NCI-H2227 treated with DMSO at 0.1 percent for 48 hours (cell line): ENCODE measurements around the gene STARD8.

Experiments
- DNase-seq: peaks from one replicate; lab custom pipeline; 2025; lab: John Stamatoyannopoulos, UW

The STARD8 gene

DNA sequence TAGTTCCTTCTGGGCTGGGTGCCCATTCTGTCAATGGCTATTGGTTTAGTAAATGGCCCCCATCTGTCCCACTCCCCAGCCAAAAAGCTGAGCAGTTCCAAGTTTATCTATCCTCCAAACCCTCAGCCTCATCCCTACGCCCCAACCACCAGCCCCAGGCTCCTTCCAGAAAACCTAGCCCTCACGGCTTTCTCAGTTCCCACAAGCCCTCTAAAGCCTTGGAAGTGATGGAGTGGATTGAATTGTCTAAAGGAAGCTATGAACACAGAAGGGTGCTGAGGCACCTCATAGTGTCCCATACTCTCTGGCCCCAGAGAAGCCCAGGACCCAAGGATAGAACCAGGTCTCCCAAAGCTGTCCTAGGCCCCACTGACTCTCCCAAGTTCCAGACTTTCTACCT lies 105.8 kb downstream of the STARD8 start:
- no peak for DNase-seq

DNA sequence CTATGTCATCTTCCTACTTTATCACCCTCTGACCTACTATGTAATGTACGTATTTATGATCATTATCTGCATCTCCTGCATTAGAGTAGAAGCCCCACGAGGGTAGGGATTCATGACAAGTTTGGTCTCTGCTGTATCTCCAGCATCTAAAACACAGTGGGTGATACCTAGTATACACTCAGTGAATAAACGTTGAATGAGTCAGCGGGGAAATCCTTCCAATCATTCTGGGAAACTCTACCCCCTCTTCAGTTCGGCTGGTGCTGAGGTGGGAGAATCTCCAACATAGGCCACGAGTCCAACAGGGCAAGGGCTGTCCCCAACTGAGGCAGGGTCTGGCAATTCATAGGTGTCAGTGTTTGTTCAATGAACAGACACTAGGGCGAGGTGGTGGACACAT lies 106.9 kb downstream of the STARD8 start:
- DNase-seq, result no peak

DNA sequence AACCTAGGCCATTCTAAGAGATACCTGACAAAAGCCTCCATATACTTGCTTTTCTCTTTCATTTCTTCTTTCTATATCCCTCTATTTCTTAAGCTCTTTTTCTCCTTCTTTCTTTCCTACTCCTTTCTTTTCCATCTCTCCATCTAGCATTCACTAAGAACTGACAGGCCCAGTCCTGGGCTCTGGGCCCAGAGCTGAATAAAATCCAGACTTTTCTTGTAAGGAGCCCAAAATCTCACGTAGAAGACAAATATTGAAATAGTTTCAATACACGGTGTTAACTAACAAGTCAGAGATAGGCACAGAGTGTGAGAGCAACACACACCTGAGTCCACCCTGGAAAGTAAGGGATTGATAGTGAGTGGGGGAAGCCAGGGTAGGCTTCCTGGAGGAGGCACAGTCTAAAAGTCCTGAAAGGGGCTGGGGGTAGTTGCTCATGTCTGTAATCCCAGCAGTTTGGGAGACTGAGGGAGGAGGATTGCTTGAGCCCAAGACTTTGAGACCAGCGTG lies 108.2 kb downstream of the STARD8 start:
- no peak for DNase-seq

DNA sequence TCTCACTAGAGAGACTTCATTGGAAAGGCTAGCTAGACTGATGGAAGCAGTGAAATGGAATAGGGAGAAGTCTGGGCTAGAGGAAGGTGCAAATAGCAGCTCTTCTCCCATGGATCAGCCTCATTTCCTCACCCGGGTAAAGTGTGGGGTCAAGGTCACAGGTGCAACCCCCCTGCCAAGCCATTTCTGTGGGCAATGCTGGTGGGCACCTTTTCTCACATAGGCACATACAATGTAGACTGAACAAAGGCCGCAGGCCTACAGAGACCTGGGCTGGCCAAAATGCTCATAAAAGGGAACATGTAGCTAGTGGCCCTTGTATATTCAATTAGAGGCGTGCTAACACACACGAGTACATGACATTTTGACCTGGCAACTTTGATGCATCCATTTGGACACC lies 109.9 kb downstream of the STARD8 start:
- DNase-seq, result no peak

DNA sequence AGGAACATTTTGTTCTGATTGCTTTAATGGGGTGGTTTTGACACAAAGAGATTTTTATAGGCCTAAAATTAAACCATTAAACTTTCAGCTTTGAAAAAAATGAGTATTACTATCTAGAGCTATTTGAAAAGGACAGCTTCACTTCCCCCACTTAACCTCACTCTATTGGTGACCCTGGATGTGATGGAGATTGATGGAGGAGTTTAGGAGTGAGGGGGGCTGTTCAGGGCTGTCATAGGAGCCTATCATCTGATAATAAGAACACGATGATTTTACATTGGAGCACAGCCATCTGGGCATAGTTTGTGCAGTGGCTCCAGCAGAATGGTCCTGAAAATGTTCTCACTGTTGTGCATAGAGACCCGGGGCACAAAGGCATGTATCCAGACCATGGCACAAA lies 110.3 kb downstream of the STARD8 start:
- DNase-seq, result peak; percentile 58

DNA sequence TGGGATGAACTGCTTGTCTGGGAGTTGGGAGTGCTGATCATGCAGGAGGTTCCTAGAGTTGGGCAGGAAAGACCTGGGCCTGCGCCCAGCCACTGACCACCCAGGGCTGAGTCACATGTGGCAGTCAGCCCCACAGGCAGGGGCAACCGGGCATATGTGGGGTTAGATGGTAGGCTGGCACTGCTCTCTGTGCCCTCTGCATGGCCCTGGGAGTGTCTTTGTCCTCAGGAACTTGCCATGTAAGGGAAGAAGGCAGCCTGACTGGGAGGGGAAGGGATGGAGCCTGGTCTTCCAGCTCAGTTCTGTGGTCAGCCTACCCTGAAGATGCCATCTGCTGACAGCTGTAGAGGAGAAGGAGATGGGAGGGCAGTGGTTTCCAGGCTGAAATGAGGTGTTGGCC lies 111.2 kb downstream of the STARD8 start:
- no peak for DNase-seq

DNA sequence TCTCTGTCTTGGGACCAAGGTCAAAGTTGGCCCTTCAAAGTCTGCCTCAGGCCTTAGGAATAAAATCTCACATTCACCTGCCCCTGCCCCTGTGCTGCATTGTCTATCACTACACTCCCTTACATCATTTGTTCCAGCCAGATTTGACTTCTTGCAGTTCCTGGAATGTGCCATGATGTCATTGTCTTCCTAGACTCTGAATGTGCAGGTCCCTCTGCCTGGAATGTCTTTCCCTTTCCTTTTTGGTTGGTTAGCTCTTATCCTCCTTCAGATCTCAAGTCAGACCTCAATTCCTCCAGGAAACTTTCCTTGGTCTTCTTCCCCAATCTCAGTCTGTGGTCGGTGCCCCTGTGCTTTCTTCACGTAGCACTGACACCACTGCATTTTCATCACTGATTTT lies 113.6 kb downstream of the STARD8 start:
- no peak for DNase-seq

DNA sequence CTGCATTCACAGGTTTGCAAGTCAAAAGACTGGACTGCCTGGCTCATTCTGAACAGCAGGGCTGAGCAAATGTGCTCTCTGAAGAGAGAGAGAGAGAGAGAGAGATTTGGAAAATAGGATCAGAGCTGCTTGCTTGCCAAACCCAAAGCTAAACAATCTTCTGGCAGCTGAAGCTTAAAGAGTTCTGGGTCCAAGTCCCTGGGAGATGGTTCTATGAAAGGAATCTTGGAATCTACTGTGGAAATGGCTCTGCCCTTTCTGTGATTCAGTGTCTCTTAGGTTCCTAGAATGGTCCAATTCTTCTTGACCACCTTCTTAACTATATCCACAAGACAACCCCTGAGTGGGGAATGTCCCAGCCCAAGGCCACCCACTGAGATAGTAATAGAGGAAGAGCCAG lies 115.3 kb downstream of the STARD8 start:
- DNase-seq, result no peak

DNA sequence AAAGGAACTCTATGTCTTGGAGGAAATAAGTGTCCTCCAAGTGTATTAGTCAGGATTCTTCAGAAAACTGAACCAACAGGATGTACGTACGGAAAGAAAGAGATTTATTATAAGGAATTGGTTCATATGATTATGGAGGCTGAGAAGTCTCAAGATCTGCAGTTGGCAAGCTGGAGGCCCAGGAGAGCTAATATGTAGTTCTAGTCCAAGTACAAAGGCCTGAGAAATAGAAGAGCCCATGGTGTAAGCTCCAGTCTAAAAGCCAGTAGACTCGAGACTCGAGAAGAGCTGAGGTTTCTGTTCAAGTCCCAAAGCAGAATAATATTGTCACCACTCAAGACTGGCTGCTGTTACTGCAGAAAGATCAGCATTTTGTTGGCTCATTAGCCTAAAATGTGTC lies 116.0 kb downstream of the STARD8 start:
- no peak for DNase-seq
